CD4-positive, alpha-beta T cell treated with Interleukin-2 at 100 ng/mL for 4 hours (primary cell): ENCODE measurements around the gene MS4A13.
"Not testable (repeated sequence)": the region's sequence is repeated elsewhere in the genome, so short reads cannot be mapped to it uniquely, and the experiment has no call there.

Experiments used
- DNase-seq: peaks from one replicate; pipeline ENCODE4 v3.0.0-alpha.2; 2020; ENCODE audit warnings: low spot score

The MS4A13 gene

GRCh38 chr11:60530454-60531100 is 15.4 kb downstream of the MS4A13 start:
- no peak for DNase-seq

- DNase-seq, result not testable (repeated sequence)
Observed at GRCh38 chr11:60532383-60532782, 17.2 kb downstream of the MS4A13 start.

GRCh38 chr11:60538627-60539026 is 23.4 kb downstream of the MS4A13 start:
- not testable (repeated sequence) for DNase-seq

GRCh38 chr11:60544077-60544476 is 28.9 kb downstream of the MS4A13 start:
- DNase-seq, result no peak

GRCh38 chr11:60561254-60561653 is 46.1 kb downstream of the MS4A13 start:
- no peak for DNase-seq

- no peak for DNase-seq
Observed at GRCh38 chr11:60563553-60564235, 48.5 kb downstream of the MS4A13 start.

GRCh38 chr11:60566776-60567175 is 51.6 kb downstream of the MS4A13 start:
- DNase-seq, result no peak

- no peak for DNase-seq
Observed at GRCh38 chr11:60570970-60571369, 55.8 kb downstream of the MS4A13 start.

GRCh38 chr11:60589611-60590010 is 74.4 kb downstream of the MS4A13 start:
- DNase-seq, result no peak
